ENCODE data around the gene ZMYM3.

The ZMYM3 gene

DNA sequence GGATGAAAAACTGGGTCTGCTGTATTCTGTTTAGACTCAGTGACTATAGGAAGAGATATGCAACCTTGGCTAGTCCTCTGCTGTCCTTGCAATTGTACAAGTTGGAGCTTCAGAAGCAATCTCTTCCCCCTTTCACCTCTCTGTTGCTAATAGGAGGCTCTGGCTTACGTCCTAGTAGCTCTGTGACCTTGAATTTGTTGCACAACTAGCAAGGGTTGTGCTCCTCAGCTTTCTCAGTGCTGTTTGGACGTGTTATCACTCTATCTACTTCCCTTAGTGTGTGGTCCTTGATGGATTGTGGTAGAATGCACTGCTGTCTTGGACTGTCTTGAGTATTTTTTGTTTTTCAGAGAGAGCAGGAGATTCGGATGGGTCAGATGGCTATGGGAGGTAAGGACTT, 44.2 kb upstream of the ZMYM3 start:
- no peaks in the 10 kb centered on the region for H4K20me1 ChIP-seq (ENCODE audit: insufficient read depth)
- H3K79me2 ChIP-seq (ENCODE audit: insufficient read depth, low read depth): no peaks in the 10 kb centered on the region
- no peak overlapping the region for H3K4me3 ChIP-seq (IDR thresholded peaks at IDR 0.05; ENCODE audit: insufficient read depth, low read depth, low read length)
- H3K4me2 ChIP-seq: no peak overlapping the region
- H3K27ac ChIP-seq: no peak overlapping the region
- TF ChIP-seq CTCF (conservative IDR thresholded peaks at IDR 0.05; ENCODE audit: low read depth, low read length): no peak
- H2AFZ ChIP-seq (ENCODE audit: low read depth): no peak overlapping the region
- peaks cover 3% of the 10 kb centered on the region; the same call in 1 of the 2 replicates for H3K36me3 ChIP-seq (ENCODE audit: insufficient read depth)
- no peaks in the 10 kb centered on the region for H3K4me1 ChIP-seq (ENCODE audit: low read depth, poor library complexity, severe bottlenecking)
- H3K9ac ChIP-seq: no peak overlapping the region
- H3K27me3 ChIP-seq (ENCODE audit: insufficient read depth, low read depth): no peaks in the 10 kb centered on the region

GRCh38 chrX:71296806-71297205, 42.9 kb upstream of the ZMYM3 start:
- Histone ChIP-seq H3K36me3 (ENCODE audit: insufficient read depth) (peaks cover 3% of the 10 kb centered on the region; the same call in 1 of the 2 replicates), H3K79me2 (ENCODE audit: insufficient read depth, low read depth) (no peaks in the 10 kb centered on the region), H3K9ac (no peak overlapping the region), H3K4me1 (ENCODE audit: low read depth, poor library complexity, severe bottlenecking) (no peaks in the 10 kb centered on the region), H2AFZ (ENCODE audit: low read depth) (no peak overlapping the region), H3K27me3 (ENCODE audit: insufficient read depth, low read depth) (no peaks in the 10 kb centered on the region), H4K20me1 (ENCODE audit: insufficient read depth) (no peaks in the 10 kb centered on the region), H3K27ac (no peak overlapping the region), H3K4me3 (IDR thresholded peaks at IDR 0.05; ENCODE audit: insufficient read depth, low read depth, low read length) (no peak overlapping the region), H3K4me2 (no peak overlapping the region)
- TF ChIP-seq CTCF (conservative IDR thresholded peaks at IDR 0.05; ENCODE audit: low read depth, low read length): no peak

- no peak overlapping the region for H3K4me3 ChIP-seq (IDR thresholded peaks at IDR 0.05; ENCODE audit: insufficient read depth, low read depth, low read length)
- no peaks in the 10 kb centered on the region for H3K27me3 ChIP-seq (ENCODE audit: insufficient read depth, low read depth)
- no peaks in the 10 kb centered on the region for H3K4me1 ChIP-seq (ENCODE audit: low read depth, poor library complexity, severe bottlenecking)
- no peak overlapping the region for H2AFZ ChIP-seq (ENCODE audit: low read depth)
- H3K4me2 ChIP-seq: no peak overlapping the region
- no peak overlapping the region for H3K27ac ChIP-seq
- peaks cover 34% of the 10 kb centered on the region for H3K79me2 ChIP-seq (ENCODE audit: insufficient read depth, low read depth)
- no peak overlapping the region for H3K9ac ChIP-seq
- 0 out of 2 replicates have a peak, but pooled peaks cover 4% of the 10 kb centered on the region for H4K20me1 ChIP-seq (ENCODE audit: insufficient read depth)
- 0 out of 2 replicates have a peak, but pooled peaks cover 3% of the 10 kb centered on the region for H3K36me3 ChIP-seq (ENCODE audit: insufficient read depth)
- no peak for TF ChIP-seq CTCF (conservative IDR thresholded peaks at IDR 0.05; ENCODE audit: low read depth, low read length)
These were observed 38.9 kb upstream of the ZMYM3 start for GRCh38 chrX:71292669-71293365.

DNA sequence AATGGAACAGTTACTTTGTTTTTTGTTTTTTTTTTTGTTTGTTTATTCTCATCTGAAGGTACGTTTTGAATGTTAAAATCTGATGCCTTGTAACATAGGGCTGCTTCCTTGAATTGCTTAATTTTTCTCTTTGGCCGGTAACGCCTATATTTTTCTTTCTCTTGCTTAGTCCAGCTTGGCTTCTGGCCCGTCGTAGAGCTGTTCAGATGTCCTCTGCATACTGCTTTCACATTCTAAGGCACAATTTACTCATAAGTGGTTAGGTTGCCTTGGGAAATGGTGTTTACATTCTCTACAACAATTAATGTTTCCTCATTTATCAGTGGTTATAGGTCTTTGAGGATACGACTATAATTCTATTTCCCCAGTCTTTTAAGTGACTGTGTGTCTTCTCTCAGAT, 37.4 kb upstream of the ZMYM3 start:
- peaks cover 12% of the 10 kb centered on the region for H3K4me1 ChIP-seq (ENCODE audit: low read depth, poor library complexity, severe bottlenecking)
- H4K20me1 ChIP-seq (ENCODE audit: insufficient read depth): 0 out of 2 replicates have a peak, but pooled peaks cover 8% of the 10 kb centered on the region
- H3K4me3 ChIP-seq (IDR thresholded peaks at IDR 0.05; ENCODE audit: insufficient read depth, low read depth, low read length): no peak overlapping the region
- TF ChIP-seq CTCF (conservative IDR thresholded peaks at IDR 0.05; ENCODE audit: low read depth, low read length): no peak
- no peak overlapping the region for H3K9ac ChIP-seq
- no peaks in the 10 kb centered on the region for H3K36me3 ChIP-seq (ENCODE audit: insufficient read depth)
- H3K79me2 ChIP-seq (ENCODE audit: insufficient read depth, low read depth): peaks cover 48% of the 10 kb centered on the region
- H3K27me3 ChIP-seq (ENCODE audit: insufficient read depth, low read depth): no peaks in the 10 kb centered on the region
- H3K27ac ChIP-seq: no peak overlapping the region
- H3K4me2 ChIP-seq: no peak overlapping the region
- no peak overlapping the region for H2AFZ ChIP-seq (ENCODE audit: low read depth)

All from KMS-11 (cell line).